Urinary bladder (tissue), 4 donors: ENCODE measurements around the gene NYAP2. TPM values are rescaled to one million over a fixed set of nuclear protein-coding genes. Genes with fewer than 3 reads are reported as not detected.

Experiments
- DNase-seq: peaks from one replicate; pipeline ENCODE4 v3.0.0-alpha.2; 2015; ENCODE audit errors: extremely low spot score
- H3K27ac ChIP-seq: one replicate; pipeline ENCODE4 v1.5.1; 2013; ENCODE audit warnings: low read depth, mild to moderate bottlenecking, moderate library complexity
- H3K36me3 ChIP-seq: one replicate; pipeline ENCODE4 v1.6.1; 2013; ENCODE audit warnings: mild to moderate bottlenecking, moderate library complexity; ENCODE audit not compliant: insufficient read depth
- H3K4me1 ChIP-seq: one replicate; pipeline ENCODE4 v1.6.1; 2013; ENCODE audit warnings: mild to moderate bottlenecking, moderate library complexity; ENCODE audit not compliant: insufficient read depth
- H3K4me3 ChIP-seq: one replicate; pipeline ENCODE4 v1.5.1; 2013; ENCODE audit warnings: low read depth, low read length
- WGBS: extraction: QIAGEN DNeasy Blood & Tissue Kit; methylation state at CpG from one replicate; pipeline ENCODE4 v1.1.7; 2013; 5-methylcytosine and 5-hydroxymethylcytosine counted together
- polyA plus RNA-seq: library from polyadenylated mRNA; stranded (reverse); fragments of 200-250 nt; gene quantifications from one replicate; pipeline ENCODE4 v1.2.3, GENCODE V29; 2013
- total RNA-seq: library from RNA; depleted of rRNA; stranded (reverse); fragments of >200 nt; gene quantifications from one replicate; pipeline ENCODE4 v1.2.3, GENCODE V29; 2014
- donor health status: healthy with polysubstance abuse.
- donor health status: healthy.

Gene NYAP2
- total and polyA plus RNA-seq, 2 donors: 0.01 to 0.79 TPM

DNA sequence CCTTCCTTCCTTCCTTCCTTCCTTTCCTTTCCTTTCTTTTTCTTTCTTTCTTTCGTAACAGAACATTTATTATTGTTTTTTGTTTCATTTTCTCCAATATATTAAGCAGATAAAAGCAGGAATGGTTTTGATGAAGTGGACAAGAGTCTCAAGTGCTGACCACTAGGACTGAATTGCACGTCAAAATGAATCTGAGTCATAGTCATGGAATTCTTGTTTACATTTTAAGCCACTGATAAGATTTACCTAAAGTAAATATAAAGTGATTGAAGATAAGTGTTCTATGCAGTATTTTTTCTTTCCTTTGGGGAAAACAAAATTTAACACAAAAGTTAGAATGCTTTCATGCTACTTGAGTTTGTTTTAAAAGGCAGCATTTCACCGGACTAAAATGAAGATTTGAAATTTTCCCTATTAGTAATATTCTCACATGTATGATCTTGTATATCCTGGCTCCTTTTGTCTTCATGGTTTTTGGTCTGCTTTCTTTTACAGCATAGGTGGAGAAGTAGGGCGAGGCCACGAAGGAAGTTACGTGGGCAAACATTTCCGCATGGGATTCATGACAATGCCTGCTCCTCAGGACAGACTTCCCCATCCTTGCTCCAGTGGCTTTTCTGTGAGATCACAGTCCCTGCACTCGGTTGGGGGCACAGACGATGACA lies 113.5 kb downstream of the NYAP2 start:
- 69% methylated on average over 9 of the region's 9 CpGs for WGBS
- H3K27ac ChIP-seq: no peak overlapping the region
- no peaks in the 10 kb centered on the region for H3K36me3 ChIP-seq
- no peaks in the 10 kb centered on the region for H3K4me1 ChIP-seq
- H3K4me3 ChIP-seq: no peak overlapping the region
- no peak for DNase-seq

DNA sequence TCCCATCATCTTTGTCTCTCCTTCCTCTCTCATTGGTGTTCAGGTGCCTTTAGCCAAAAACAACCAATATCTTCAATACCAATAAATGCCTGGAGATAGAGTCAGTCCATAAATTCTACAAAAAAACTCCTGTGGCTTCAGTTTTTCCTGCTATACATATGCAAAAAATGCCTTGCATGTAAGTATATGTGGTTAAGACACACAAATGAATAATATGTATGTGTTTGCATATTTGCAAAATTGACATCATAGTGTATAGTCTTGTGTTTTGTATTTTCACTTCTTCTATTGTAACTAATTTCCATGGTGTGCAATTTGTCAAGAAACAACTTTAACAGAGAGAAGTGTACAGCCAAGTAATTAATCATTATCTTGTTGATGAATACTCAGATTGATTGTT lies 115.5 kb downstream of the NYAP2 start:
- H3K27ac ChIP-seq: no peak overlapping the region
- no peak for DNase-seq
- no peaks in the 10 kb centered on the region for H3K4me1 ChIP-seq
- H3K4me3 ChIP-seq: no peak overlapping the region
- no peaks in the 10 kb centered on the region for H3K36me3 ChIP-seq

DNA sequence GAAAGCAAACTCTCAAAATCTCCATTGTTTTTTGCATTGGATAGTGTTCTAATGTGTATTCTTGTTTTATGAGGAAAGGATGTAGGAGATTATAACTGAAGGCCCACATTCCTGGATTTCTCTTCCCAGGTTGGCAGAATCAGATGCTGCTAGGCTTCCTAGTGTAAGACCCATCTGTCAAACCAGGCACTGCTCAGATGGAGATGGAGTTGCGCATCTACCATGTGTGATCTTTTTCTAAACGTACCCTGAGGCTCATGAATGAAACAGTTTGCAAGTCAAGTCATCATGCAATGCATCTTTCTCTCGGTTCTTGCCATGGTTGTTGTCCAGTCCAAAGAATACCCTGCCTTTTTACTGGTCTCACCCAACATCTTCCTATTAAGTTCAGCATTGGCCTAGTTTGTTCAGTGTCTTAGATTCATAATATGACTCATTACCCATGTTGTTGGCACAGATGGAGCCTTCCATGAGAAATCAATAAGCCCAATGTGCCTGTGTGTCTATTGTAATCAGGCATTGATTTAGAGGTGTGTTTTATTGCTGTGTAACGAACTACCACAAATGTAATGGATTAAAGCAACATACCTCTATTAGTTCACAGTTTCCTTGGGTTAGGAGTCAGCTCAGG lies 127.4 kb downstream of the NYAP2 start:
- 88% methylated on average over 4 of the region's 4 CpGs for WGBS
- Histone ChIP-seq H3K4me3 (no peak overlapping the region), H3K36me3 (no peaks in the 10 kb centered on the region), H3K27ac (no peak overlapping the region), H3K4me1 (no peaks in the 10 kb centered on the region)
- DNase-seq: no peak

DNA sequence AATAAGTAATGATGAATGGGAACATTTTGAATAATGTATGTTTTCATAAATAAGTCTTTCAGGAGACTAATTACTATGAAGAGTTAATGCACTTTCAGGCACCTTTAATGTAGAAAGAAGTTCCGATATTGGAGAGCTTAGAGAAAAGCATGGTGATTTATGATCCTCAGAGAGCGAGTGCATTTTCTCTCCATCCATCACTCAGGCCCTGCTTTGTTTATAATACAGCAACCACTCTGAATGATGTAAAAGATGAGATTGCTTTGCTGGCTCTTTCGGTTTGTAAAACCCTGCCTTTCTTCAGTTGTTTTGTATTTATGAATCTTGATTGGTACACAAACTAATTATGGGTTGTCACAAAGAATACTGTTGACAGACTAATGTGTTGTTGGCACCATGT lies 132.0 kb downstream of the NYAP2 start:
- no peak overlapping the region for H3K27ac ChIP-seq
- WGBS: 47% methylated on average over 3 of the region's 3 CpGs
- no peaks in the 10 kb centered on the region for H3K36me3 ChIP-seq
- no peak for DNase-seq
- no peaks in the 10 kb centered on the region for H3K4me1 ChIP-seq
- no peak overlapping the region for H3K4me3 ChIP-seq

DNA sequence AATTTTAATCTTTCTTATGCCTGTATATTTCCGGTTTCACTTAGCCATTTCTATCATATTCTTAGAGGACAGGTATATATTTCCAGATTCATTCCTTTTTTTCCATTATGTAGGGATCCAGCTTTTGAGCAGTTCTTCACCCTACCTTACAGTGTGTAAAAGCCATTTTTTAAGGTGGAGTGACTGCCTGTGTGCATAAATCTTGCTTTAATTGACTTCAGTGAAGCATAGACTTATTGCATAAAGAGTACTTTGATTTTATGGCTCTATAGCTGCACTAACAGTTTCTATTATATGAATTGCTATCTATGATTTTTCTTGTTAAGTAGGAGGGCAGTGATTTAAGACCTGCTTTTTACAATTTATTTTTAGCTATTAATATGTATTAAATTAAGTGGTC lies 132.6 kb downstream of the NYAP2 start:
- DNase-seq: no peak
- H3K4me1 ChIP-seq: no peaks in the 10 kb centered on the region
- 85% methylated on average over 1 of the region's 1 CpG for whole genome bisulfite sequencing

DNA sequence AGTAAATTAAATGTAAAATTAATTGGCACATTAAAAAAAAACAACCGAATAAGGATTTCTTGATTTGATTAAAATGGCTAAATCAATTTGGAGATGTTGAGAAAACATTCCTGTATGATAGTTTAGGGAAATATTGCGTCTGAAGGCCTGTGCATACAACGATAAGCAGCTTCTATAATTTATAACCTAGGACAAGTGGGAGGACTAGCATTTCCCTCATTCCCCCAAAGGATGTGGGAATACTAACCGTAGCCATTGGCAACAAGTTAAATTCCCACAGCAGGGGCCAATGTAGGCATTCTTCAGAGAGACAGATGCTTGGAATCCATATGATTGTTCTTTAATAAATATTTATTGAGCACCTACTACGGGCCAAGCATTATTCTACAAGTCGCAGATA lies 134.5 kb downstream of the NYAP2 start:
- no peak overlapping the region for H3K4me3 ChIP-seq
- no peak overlapping the region for H3K27ac ChIP-seq
- no peaks in the 10 kb centered on the region for H3K4me1 ChIP-seq
- no peaks in the 10 kb centered on the region for H3K36me3 ChIP-seq
- 58% methylated on average over 6 of the region's 6 CpGs for WGBS
- no peak for DNase-seq

More for the DNA sequence above, 132.6 kb downstream of the NYAP2 start:
- no peaks in the 10 kb centered on the region for H3K36me3 ChIP-seq
- no peak overlapping the region for H3K4me3 ChIP-seq
- H3K27ac ChIP-seq: no peak overlapping the region

DNA sequence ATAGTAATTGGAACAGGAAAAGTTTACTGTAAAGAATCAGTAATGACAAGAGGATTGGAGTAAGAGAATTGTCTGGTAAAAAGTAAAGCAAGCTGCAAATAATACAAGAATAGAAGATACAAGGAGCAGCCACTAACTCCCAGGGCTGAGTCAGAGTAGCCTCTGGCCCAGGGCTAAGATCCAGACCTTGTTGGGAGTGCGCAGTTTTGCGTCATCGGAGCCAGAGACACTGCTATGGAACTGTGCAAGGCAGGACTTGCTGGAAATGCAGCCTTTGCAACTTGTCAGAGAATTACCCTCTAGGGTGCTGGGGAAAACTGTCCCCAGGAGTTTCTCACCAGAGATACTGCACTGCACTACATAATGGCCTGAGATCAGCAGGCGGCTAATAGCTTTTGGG lies 135.2 kb downstream of the NYAP2 start:
- DNase-seq: no peak
- Histone ChIP-seq H3K4me3 (no peak overlapping the region), H3K27ac (no peak overlapping the region), H3K4me1 (no peaks in the 10 kb centered on the region), H3K36me3 (no peaks in the 10 kb centered on the region)
- 87% methylated on average over 4 of the region's 4 CpGs for WGBS

DNA sequence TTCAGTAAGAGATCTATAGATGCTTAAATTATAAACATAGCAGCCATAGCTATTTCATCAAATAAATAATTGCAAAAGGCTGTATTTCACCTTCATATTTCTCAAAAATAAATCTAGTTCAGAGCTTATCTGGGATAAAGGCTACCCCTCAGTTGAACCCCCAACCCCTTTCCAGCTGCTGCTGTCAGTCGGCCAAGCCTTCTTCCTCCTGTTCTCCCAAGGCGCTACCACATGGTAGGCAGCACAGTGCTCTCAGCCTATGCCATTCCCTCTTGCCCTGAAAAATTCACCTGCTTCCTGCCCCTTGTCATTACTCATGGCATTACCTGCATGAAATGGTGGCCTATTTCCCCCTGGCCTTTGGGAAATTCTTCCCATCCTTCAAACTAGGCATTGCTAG lies 136.5 kb downstream of the NYAP2 start:
- no peak overlapping the region for H3K27ac ChIP-seq
- H3K36me3 ChIP-seq: no peaks in the 10 kb centered on the region
- no peak for DNase-seq
- WGBS: 71% methylated on average over 2 of the region's 2 CpGs
- no peak overlapping the region for H3K4me3 ChIP-seq
- no peaks in the 10 kb centered on the region for H3K4me1 ChIP-seq

DNA sequence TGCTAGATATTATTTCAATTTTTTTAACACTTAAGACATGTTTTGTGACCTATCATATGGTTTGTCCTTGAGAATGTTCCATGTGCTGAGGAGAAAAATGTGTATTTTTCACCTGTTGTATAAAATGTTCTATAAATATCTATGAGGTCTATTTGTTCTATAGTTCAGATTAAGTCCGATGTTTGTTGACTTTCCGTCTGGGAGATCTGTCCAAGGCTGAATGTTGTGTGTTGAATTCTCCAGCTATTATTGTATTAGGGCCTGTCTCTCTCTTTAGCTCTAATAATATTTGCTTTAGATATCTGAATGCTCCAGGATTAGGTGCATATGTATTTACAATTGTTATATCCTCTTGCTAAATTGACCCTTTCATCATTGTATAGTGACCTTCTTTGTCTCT lies 144.1 kb downstream of the NYAP2 start:
- Histone ChIP-seq H3K27ac (no peak overlapping the region), H3K4me3 (no peak overlapping the region), H3K4me1 (no peaks in the 10 kb centered on the region), H3K36me3 (no peaks in the 10 kb centered on the region)
- DNase-seq: no peak
- 83% methylated on average over 2 of the region's 2 CpGs for WGBS

DNA sequence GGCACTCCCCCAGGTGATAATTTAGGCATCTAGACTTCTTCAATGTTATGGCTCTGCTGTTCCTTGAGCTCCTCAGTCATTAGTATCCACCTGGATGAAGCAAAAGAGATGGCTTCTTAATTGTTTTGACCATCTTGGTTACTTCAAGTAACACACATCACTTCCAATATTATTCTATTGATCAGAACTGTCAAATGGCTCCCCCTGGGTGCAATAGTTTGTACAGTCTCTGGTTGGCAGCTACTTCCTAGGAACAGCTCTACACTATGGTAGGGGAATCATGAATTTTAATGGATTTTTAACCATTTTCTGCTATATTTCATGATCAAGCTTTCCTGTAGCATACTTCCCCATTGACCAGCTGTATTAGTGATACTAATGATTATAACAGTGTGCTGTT lies 157.0 kb downstream of the NYAP2 start:
- Histone ChIP-seq H3K4me3 (no peak overlapping the region), H3K27ac (no peak overlapping the region), H3K36me3 (no peaks in the 10 kb centered on the region), H3K4me1 (no peaks in the 10 kb centered on the region)
- DNase-seq: no peak

DNA sequence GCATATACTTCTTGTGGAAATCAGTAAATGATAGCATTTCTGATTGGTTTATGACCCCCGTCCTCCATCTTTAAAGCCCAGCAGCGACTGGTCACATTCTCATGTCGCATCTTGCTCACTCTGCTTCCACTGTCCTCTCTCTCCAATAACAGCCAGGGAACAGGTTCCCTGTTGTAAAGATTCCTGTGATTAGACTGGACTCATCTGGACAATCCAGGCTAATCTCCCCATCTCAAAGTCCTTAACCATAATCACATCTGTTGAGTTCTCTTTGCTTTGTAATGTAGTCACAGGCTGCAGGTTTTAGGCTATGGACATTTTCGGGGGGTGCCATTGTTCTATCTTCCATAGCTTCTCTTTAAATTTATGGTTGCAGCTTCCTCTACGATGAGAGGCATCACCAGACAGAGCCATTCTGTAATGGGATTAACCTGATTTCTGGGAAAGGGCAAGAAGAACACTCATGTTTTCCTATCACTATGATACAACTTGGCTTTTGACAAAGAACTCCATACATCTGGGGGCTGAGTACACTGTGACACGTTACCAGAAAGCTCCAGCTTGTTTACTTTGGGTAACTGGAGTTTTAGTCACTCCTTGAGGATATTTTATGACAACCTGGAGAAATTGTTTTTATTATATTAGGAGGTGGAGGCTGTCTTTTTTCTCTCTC lies 159.0 kb downstream of the NYAP2 start:
- Histone ChIP-seq H3K4me1 (no peaks in the 10 kb centered on the region), H3K27ac (no peak overlapping the region), H3K36me3 (no peaks in the 10 kb centered on the region), H3K4me3 (no peak overlapping the region)
- no peak for DNase-seq
- 70% methylated on average over 6 of the region's 6 CpGs for WGBS

DNA sequence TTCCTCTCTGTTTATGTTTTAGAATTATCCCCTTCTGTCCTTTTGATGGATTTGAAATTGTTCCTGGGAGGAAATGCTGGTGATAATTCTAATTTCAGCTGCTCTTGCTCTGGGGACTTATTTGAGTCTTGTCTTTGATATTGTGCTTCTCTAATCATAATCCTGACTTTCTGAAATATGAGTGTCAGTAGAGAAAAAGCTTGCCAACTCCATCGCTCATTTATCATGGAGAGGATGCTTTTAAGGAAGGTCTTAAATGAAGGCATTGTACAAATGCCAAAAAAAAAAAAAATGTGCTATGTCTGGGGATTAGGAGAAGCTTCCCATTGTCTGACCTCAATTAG lies 159.5 kb downstream of the NYAP2 start:
- DNase-seq: no peak
- 27% methylated on average over 1 of the region's 1 CpG for WGBS
- Histone ChIP-seq H3K4me1 (no peaks in the 10 kb centered on the region), H3K4me3 (no peak overlapping the region), H3K36me3 (no peaks in the 10 kb centered on the region), H3K27ac (no peak overlapping the region)

DNA sequence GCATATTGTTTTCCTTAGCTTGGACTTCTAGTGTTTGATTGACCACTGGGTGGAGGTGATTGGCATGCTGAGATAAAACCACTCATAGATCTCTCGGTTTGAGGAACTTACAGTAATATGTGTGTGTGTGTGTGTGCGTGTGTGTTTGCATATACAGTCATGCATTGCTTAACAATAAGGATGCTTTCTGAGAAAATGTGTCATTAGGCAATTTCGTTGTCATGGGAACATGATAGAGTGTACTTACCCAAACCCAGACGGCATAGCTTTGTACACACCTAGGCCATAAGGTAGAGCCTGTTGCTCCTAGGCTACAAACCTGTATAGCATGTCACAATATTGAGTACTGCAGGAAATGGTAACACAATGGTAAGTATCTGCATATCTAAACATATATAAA lies 167.3 kb downstream of the NYAP2 start:
- DNase-seq: no peak
- no peak overlapping the region for H3K27ac ChIP-seq
- no peaks in the 10 kb centered on the region for H3K4me1 ChIP-seq
- H3K36me3 ChIP-seq: no peaks in the 10 kb centered on the region
- WGBS: 75% methylated on average over 4 of the region's 4 CpGs
- H3K4me3 ChIP-seq: no peak overlapping the region

DNA sequence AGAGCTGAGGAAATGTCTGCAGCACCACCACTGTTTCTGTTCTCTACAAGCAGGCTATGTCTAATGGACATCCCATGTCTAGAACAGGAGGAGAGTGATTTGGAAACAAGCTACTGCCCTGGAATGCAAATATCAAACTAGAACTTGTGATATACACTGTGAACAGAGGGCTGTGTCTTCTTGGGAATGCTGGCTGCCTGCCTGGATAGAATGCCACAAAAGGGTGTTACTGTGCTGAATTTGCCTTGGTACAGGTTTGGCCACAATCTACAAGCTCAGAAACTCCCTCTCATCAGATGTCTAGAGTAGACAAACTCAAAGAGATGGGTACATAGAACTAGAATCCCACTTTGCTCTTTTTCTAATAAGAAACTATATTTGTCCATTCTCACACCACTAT lies 170.5 kb downstream of the NYAP2 start:
- H3K4me3 ChIP-seq: no peak overlapping the region

More for the DNA sequence above, 170.5 kb downstream of the NYAP2 start:
- Histone ChIP-seq H3K36me3 (no peaks in the 10 kb centered on the region), H3K27ac (no peak overlapping the region), H3K4me1 (no peaks in the 10 kb centered on the region)
- no peak for DNase-seq
